Osteoblast (primary cell): Measurements from ENCODE around the gene TAF6. TPM values are rescaled to one million over a fixed set of nuclear protein-coding genes. Genes with fewer than 3 reads are reported as not detected.

Experiments used
- DNase-seq: peaks from one replicate; pipeline ENCODE4 v3.0.0; 2011; ENCODE audit warnings: low spot score, mixed read lengths; ENCODE audit not compliant: insufficient read length; ENCODE audit errors: missing footprints
- H2AFZ ChIP-seq: 2 replicates; pipeline ENCODE4 v1.6.0; 2011; ENCODE audit warnings: mild to moderate bottlenecking, low read length
- H3K27ac ChIP-seq: 2 replicates; pipeline ENCODE4 v1.5.1; 2011; ENCODE audit warnings: mild to moderate bottlenecking, low read depth, low read length, moderate library complexity
- H3K27me3 ChIP-seq: 2 replicates; pipeline ENCODE4 v1.6.0; 2012; ENCODE audit warnings: mild to moderate bottlenecking, control low read depth, inconsistent platforms, low read length, moderate library complexity; ENCODE audit not compliant: insufficient read depth
- H3K36me3 ChIP-seq: 2 replicates; pipeline ENCODE4 v1.5.1; 2011; ENCODE audit warnings: mild to moderate bottlenecking, low read length, control low read depth, moderate library complexity; ENCODE audit not compliant: insufficient read depth
- H3K4me1 ChIP-seq: 2 replicates; pipeline ENCODE4 v1.5.1; 2011; ENCODE audit warnings: mild to moderate bottlenecking, low read length, control low read depth, moderate library complexity; ENCODE audit not compliant: insufficient read depth
- H3K4me2 ChIP-seq: 2 replicates; pipeline ENCODE4 v1.6.0; 2011; ENCODE audit warnings: mild to moderate bottlenecking, low read length; ENCODE audit not compliant: insufficient read depth
- H3K4me3 ChIP-seq: fragments of 200-600 bp; sonication (generic); 3 replicates; pipeline ENCODE4 v1.5.1; 2012; ENCODE audit warnings: mild to moderate bottlenecking, low read length, inconsistent platforms; ENCODE audit not compliant: insufficient read depth
- H3K79me2 ChIP-seq: 2 replicates; pipeline ENCODE4 v1.6.0; 2012; ENCODE audit warnings: mild to moderate bottlenecking, low read length, control low read depth, inconsistent platforms; ENCODE audit not compliant: insufficient read depth
- H3K9me3 ChIP-seq: 2 replicates; pipeline ENCODE4 v1.5.1; 2011; ENCODE audit warnings: low read depth, low read length, control low read depth
- H4K20me1 ChIP-seq: 2 replicates; pipeline ENCODE4 v1.6.0; 2012; ENCODE audit warnings: mild to moderate bottlenecking, low read length, control low read depth; ENCODE audit not compliant: insufficient read depth
- total RNA-seq: library from RNA; depleted of rRNA; stranded (reverse); fragments of >200 nt; gene quantifications from 2 replicates; pipeline ENCODE4 v1.2.3, GENCODE V29; 2012
- TF ChIP-seq, protein P1 (sequence below): IDR thresholded peaks from 2 replicates; pipeline ENCODE4 v1.5.1; 2011; ENCODE audit warnings: mild to moderate bottlenecking, low read depth, low read length, moderate library complexity; ENCODE audit errors: extremely low read depth

Gene TAF6
- total RNA-seq, 1 donor = 36.2 TPM

DNA sequence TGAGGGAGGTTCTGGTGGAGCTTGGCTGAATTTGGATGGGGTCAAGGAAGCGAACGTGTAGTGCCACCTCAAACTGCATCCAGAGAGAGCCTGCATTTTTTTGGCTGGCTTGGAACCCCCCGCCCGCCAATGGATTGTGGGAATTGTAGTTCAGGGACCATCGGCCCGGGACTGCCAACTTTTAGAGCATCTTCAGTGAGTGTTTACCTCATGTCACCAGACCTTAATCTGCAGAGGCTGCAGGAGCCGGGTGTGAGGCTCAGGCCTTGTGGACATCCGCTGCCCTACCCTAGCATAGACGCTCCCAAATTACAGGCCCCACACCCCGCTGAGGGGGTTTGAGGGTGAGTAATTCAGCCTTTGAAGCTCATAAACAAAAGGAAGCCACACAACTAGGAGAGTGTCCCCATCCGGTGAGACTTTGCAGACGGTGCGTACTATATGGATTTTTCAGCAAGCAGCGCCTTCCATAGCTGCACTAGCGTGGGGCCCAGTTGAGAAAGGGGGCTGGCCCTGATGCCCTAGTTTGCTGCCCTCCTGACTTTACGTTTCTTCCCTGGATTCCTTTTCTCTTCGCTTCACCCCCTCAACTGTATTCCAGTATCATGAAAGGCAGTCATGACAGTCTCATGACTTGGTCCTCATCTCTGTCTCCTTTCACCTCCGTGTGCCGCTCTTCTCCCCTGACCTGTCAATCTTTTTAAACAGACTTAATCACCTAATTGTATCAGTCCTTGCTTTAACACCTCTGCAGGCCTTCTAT, 993 bp upstream of the TAF6 start:
- Histone ChIP-seq H3K27me3 (no peaks in the 10 kb centered on the region), H3K4me3 (peak overlapping the region; percentile 78), H3K27ac (peak overlapping the region; percentile 92), H3K4me2 (peak overlapping the region; percentile 95), H3K9me3 (no peaks in the 10 kb centered on the region), H2AFZ (peak overlapping the region; percentile 94), H3K36me3 (peaks cover 13% of the 10 kb centered on the region), H3K79me2 (peaks cover 26% of the 10 kb centered on the region), H3K4me1 (peaks cover 18% of the 10 kb centered on the region), H4K20me1 (no peaks in the 10 kb centered on the region)
- peak; percentile 96 for DNase-seq
- TF ChIP-seq, protein P1, sequence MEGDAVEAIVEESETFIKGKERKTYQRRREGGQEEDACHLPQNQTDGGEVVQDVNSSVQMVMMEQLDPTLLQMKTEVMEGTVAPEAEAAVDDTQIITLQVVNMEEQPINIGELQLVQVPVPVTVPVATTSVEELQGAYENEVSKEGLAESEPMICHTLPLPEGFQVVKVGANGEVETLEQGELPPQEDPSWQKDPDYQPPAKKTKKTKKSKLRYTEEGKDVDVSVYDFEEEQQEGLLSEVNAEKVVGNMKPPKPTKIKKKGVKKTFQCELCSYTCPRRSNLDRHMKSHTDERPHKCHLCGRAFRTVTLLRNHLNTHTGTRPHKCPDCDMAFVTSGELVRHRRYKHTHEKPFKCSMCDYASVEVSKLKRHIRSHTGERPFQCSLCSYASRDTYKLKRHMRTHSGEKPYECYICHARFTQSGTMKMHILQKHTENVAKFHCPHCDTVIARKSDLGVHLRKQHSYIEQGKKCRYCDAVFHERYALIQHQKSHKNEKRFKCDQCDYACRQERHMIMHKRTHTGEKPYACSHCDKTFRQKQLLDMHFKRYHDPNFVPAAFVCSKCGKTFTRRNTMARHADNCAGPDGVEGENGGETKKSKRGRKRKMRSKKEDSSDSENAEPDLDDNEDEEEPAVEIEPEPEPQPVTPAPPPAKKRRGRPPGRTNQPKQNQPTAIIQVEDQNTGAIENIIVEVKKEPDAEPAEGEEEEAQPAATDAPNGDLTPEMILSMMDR = no peak

DNA sequence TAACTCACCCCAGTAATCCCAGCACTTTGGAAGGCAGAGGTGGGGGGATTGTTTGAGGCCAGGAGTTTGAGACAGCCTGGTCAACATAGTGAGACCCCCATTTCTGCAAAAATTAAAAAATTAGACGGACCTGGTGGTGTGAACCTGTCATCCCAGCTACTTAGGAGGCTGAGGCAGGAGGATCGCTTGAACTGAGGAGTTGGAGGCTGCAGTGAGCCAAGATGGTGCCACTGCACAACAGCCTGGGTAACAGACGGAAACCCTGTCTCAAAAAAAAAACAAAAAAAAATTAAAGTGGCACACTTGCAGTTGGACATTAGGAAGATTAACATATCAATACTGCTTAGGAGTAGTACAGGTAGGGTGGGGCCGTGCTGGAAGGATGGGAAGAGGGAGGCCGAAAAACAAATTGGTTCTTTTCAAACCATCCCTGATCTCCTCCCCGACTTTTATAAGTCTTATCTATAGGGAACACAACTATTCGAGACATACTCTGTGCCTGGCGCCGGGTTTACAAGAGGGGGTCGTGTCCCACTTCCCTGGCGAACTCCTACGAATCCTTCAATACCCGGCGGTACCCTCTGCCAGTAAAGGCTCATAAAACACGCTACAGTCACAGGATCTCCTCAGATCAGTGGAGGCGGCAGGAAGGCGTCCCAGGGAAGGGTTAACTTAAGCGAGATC, 628 bp downstream of the TAF6 start:
- Histone ChIP-seq H2AFZ (peak overlapping the region; percentile 94), H4K20me1 (no peaks in the 10 kb centered on the region), H3K27me3 (no peaks in the 10 kb centered on the region), H3K27ac (peak overlapping the region; percentile 92), H3K79me2 (peaks cover 26% of the 10 kb centered on the region), H3K9me3 (no peaks in the 10 kb centered on the region), H3K4me2 (peak overlapping the region; percentile 95), H3K4me3 (peak overlapping the region; percentile 78), H3K4me1 (peaks cover 18% of the 10 kb centered on the region), H3K36me3 (peaks cover 12% of the 10 kb centered on the region)
- TF ChIP-seq, protein P1 = no peak
- DNase-seq = no peak

DNA sequence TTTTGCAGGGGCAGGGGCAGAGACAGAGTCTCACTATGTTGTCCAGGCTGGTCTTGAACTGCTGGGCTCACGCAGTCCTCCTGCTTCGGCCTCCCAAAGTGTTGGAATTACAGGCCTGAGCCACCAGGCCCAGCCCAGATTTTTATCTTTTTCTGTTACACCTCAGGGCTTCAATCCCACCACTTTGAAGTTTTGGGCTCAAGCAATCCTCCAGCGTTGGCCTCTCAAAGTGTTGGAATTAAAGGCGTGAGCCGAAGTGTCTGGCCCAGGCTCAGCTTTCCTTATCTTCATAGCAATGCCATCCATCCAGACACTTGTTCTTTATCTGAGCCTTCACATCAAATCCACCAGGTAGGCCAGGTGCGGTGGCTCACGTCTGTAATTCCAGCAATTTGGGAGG, 4.1 kb downstream of the TAF6 start:
- no peak overlapping the region for H2AFZ ChIP-seq
- no peak overlapping the region for H3K4me3 ChIP-seq
- DNase-seq = no peak
- H3K4me1 ChIP-seq = peaks cover 9% of the 10 kb centered on the region
- TF ChIP-seq, protein P1 = no peak
- no peak overlapping the region for H3K27ac ChIP-seq
- H3K79me2 ChIP-seq = peaks cover 16% of the 10 kb centered on the region
- H3K36me3 ChIP-seq = peaks cover 27% of the 10 kb centered on the region
- no peaks in the 10 kb centered on the region for H3K9me3 ChIP-seq
- H3K4me2 ChIP-seq = no peak overlapping the region
- H3K27me3 ChIP-seq = no peaks in the 10 kb centered on the region
- no peaks in the 10 kb centered on the region for H4K20me1 ChIP-seq

DNA sequence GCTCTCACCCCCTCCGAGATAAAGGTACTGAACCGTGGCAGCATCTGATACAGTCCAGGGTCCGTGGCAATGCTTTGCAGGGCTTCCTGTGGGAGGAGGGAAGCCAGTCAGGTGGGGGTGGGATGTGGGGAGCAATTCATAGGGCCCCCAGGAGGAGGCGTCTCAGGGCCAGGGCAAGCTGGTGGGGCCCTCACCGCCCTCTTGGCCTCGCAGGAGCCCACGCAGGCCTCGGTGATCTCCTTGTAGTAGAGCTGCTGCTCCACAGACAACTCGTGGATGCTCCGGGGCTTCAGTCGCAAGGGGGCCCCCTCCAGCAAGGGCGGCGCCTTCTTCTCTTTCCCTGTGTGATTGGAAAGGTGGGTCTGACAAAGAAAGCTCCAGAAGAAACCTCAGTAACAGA, 7.2 kb downstream of the TAF6 start:
- Histone ChIP-seq H3K36me3 (peaks cover 53% of the 10 kb centered on the region), H3K79me2 (peaks cover 3% of the 10 kb centered on the region), H2AFZ (no peak overlapping the region), H3K4me1 (no peaks in the 10 kb centered on the region), H3K4me3 (no peak overlapping the region), H3K4me2 (no peak overlapping the region), H3K27me3 (no peaks in the 10 kb centered on the region), H3K9me3 (no peaks in the 10 kb centered on the region), H4K20me1 (no peaks in the 10 kb centered on the region), H3K27ac (no peak overlapping the region)
- DNase-seq = no peak
- TF ChIP-seq, protein P1 = no peak
